HEK293 (cell line): ENCODE data around the gene ZBTB22.

Source experiments
- BCL11A ChIP-seq: fragments of 450-650 bp; formaldehyde crosslinking; IDR thresholded peaks from 2 replicates; pipeline ENCODE4 v1.5.1; 2016; ENCODE audit warnings: low read depth, missing biosample characterization, missing genetic modification characterization
- ELK4 ChIP-seq: IDR thresholded peaks from 2 replicates; pipeline ENCODE4 v1.6.1; 2011; ENCODE audit warnings: mild to moderate bottlenecking, low read depth, low read length, borderline replicate concordance
- GLIS2 ChIP-seq: fragments of 450-650 bp; formaldehyde crosslinking; IDR thresholded peaks from 2 replicates; pipeline ENCODE4 v1.5.1; 2016; ENCODE audit warnings: missing biosample characterization, missing genetic modification characterization
- SP3 ChIP-seq: fragments of 450-650 bp; formaldehyde crosslinking; IDR thresholded peaks from 2 replicates; pipeline ENCODE4 v1.5.1; 2016; ENCODE audit warnings: missing biosample characterization, missing genetic modification characterization
- ZBTB11 ChIP-seq: fragments of 450-650 bp; formaldehyde crosslinking; conservative IDR thresholded peaks from 2 replicates; pipeline ENCODE4 v1.5.1; 2016; ENCODE audit warnings: low read depth, missing biosample characterization, missing genetic modification characterization
- ZBTB20 ChIP-seq: fragments of 450-650 bp; formaldehyde crosslinking; IDR thresholded peaks from 2 replicates; pipeline ENCODE4 v1.5.1; 2016; ENCODE audit warnings: missing biosample characterization, missing genetic modification characterization
- ZNF16 ChIP-seq: fragments of 450-650 bp; formaldehyde crosslinking; IDR thresholded peaks from 2 replicates; pipeline ENCODE4 v1.5.1; 2016; ENCODE audit warnings: low read depth, missing biosample characterization, missing genetic modification characterization
- ZNF221 ChIP-seq: fragments of 450-650 bp; formaldehyde crosslinking; IDR thresholded peaks from 2 replicates; pipeline ENCODE4 v1.5.1; 2017; ENCODE audit warnings: missing biosample characterization, missing genetic modification characterization, borderline replicate concordance
- ZNF26 ChIP-seq: fragments of 450-650 bp; formaldehyde crosslinking; IDR thresholded peaks from 2 replicates; pipeline ENCODE4 v1.5.1; 2016; ENCODE audit warnings: missing biosample characterization, missing genetic modification characterization
- ZNF350 ChIP-seq: fragments of 450-650 bp; formaldehyde crosslinking; IDR thresholded peaks from 2 replicates; pipeline ENCODE4 v1.5.0; 2017; ENCODE audit warnings: missing biosample characterization, mild to moderate bottlenecking, missing genetic modification characterization
- ZNF398 ChIP-seq: fragments of 450-650 bp; formaldehyde crosslinking; IDR thresholded peaks from 2 replicates; pipeline ENCODE4 v1.5.1; 2017; ENCODE audit warnings: missing biosample characterization, missing genetic modification characterization
- ZNF518A ChIP-seq: fragments of 450-650 bp; formaldehyde crosslinking; conservative IDR thresholded peaks from 2 replicates; pipeline ENCODE4 v1.5.1; 2016; ENCODE audit warnings: low read depth, missing biosample characterization, missing genetic modification characterization
- ZNF529 ChIP-seq: fragments of 450-650 bp; formaldehyde crosslinking; IDR thresholded peaks from 2 replicates; pipeline ENCODE4 v1.5.1; 2017; ENCODE audit warnings: missing genetic modification characterization, missing biosample characterization; ENCODE audit not compliant: insufficient replicate concordance
- ZNF561 ChIP-seq: fragments of 450-650 bp; IDR thresholded peaks from 2 replicates; pipeline ENCODE4 v1.5.1; 2018; ENCODE audit warnings: missing biosample characterization, missing genetic modification characterization, borderline replicate concordance
- ZNF580 ChIP-seq: fragments of 450-650 bp; formaldehyde crosslinking; IDR thresholded peaks from 2 replicates; pipeline ENCODE4 v1.5.1; 2016; ENCODE audit warnings: missing biosample characterization, missing genetic modification characterization
- ZNF670 ChIP-seq: fragments of 450-650 bp; formaldehyde crosslinking; IDR thresholded peaks from 2 replicates; pipeline ENCODE4 v1.5.1; 2016; ENCODE audit warnings: missing biosample characterization, missing genetic modification characterization, low read depth
- ZNF704 ChIP-seq: fragments of 450-650 bp; formaldehyde crosslinking; IDR thresholded peaks from 2 replicates; pipeline ENCODE4 v1.5.1; 2016; ENCODE audit warnings: missing biosample characterization, missing genetic modification characterization
- TF ChIP-seq, protein P1 (sequence below): fragments of 450-650 bp; formaldehyde crosslinking; IDR thresholded peaks from 2 replicates; pipeline ENCODE4 v1.5.1; 2016; ENCODE audit warnings: missing biosample characterization, missing genetic modification characterization
- TF ChIP-seq, protein P2 (sequence below): fragments of 450-650 bp; IDR thresholded peaks from 2 replicates; pipeline ENCODE4 v1.5.1; 2018; ENCODE audit warnings: missing biosample characterization, missing genetic modification characterization

ZBTB22 gene

GRCh38 chr6:33288921-33289783, 28.4 kb downstream of the ZBTB22 start, which contains the start of the genes PFDN6 and WDR46 (continued):
- TF ChIP-seq, protein P1, sequence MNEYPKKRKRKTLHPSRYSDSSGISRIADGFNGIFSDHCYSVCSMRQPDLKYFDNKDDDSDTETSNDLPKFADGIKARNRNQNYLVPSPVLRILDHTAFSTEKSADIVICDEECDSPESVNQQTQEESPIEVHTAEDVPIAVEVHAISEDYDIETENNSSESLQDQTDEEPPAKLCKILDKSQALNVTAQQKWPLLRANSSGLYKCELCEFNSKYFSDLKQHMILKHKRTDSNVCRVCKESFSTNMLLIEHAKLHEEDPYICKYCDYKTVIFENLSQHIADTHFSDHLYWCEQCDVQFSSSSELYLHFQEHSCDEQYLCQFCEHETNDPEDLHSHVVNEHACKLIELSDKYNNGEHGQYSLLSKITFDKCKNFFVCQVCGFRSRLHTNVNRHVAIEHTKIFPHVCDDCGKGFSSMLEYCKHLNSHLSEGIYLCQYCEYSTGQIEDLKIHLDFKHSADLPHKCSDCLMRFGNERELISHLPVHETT: peak; percentile 45; the same call in 1 of the 2 replicates
- no peak for TF ChIP-seq ZNF398 (tag by site-specific recombination)
- TF ChIP-seq, protein P2, sequence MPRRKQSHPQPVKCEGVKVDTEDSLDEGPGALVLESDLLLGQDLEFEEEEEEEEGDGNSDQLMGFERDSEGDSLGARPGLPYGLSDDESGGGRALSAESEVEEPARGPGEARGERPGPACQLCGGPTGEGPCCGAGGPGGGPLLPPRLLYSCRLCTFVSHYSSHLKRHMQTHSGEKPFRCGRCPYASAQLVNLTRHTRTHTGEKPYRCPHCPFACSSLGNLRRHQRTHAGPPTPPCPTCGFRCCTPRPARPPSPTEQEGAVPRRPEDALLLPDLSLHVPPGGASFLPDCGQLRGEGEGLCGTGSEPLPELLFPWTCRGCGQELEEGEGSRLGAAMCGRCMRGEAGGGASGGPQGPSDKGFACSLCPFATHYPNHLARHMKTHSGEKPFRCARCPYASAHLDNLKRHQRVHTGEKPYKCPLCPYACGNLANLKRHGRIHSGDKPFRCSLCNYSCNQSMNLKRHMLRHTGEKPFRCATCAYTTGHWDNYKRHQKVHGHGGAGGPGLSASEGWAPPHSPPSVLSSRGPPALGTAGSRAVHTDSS (tag by site-specific recombination): no peak
- TF ChIP-seq ELK4: no peak; the same call in 1 of the 2 replicates
- no peak for TF ChIP-seq ZNF704 (tag by site-specific recombination)
- no peak for TF ChIP-seq ZNF529
- TF ChIP-seq ZNF561 (tag by site-specific recombination): no peak
- TF ChIP-seq GLIS2 (tag by site-specific recombination): no peak
- TF ChIP-seq ZNF221 (tag by site-specific recombination): no peak
- no peak for TF ChIP-seq BCL11A (tag by site-specific recombination)
- TF ChIP-seq ZNF518A (tag by site-specific recombination): peak; percentile 95
- no peak for TF ChIP-seq ZNF16 (tag by site-specific recombination)
- TF ChIP-seq ZNF350 (tag by site-specific recombination): no peak
- no peak for TF ChIP-seq ZNF26 (tag by site-specific recombination)
- TF ChIP-seq ZNF580: no peak; the same call in 1 of the 2 replicates
- no peak for TF ChIP-seq ZNF670
- peak; percentile 90 for TF ChIP-seq ZBTB11
- peak; percentile 85 for TF ChIP-seq SP3 (tag by site-specific recombination)
- TF ChIP-seq ZBTB20 (tag by site-specific recombination): peak; percentile 54; the same call in 1 of the 2 replicates
